ENCODE results near the gene POU6F1. TPM values are rescaled to one million over a fixed set of nuclear protein-coding genes. Genes with fewer than 3 reads are reported as not detected.
A peak's percentile ranks its signal among the peaks of the same experiment; 100 is the strongest.

The POU6F1 gene
- total and polyA plus RNA-seq, 9 of the 15 experiments (the other 6 are each of a cell fraction or from before 2014, with no cell fraction given) = 0.14 to 3.3 (median 1.1) TPM

GRCh38 chr12:51209259-51209658, 8.6 kb downstream of the POU6F1 start:
- 46% methylated on average over 2 of the region's 2 CpGs for WGBS (ENCODE audit: insufficient coverage, low coverage, missing lambda C conversion rate)
- Histone ChIP-seq H3K27ac (ENCODE audit: extremely low read depth, low read depth, low read length) (no peak overlapping the region), H3K9me1 (ENCODE audit: control insufficient read depth, insufficient read depth, low read length) (no peaks in the 10 kb centered on the region), H3K9ac (ENCODE audit: insufficient read depth in 1 of 2, low read depth in 2 of 2, low read length in 2 of 2) (no peak overlapping the region), H4K20me1 (replicated peaks; ENCODE audit: control insufficient read depth, insufficient read depth, low read length) (no peaks in the 10 kb centered on the region), H3K27me3 (ENCODE audit: control insufficient read depth in 2 of 2, insufficient read depth in 2 of 2, low read length in 2 of 2) (no peaks in the 10 kb centered on the region), H3K4me3 (no peak overlapping the region), H3K4me1 (replicated peaks in 1 of 2; ENCODE audit: control insufficient read depth in 2 of 2, insufficient read depth in 2 of 2, low read length in 2 of 2) (no peaks in the 10 kb centered on the region; a peak in 1 of 5 replicates), H3K79me2 (ENCODE audit: control insufficient read depth, insufficient read depth, low read length) (no peaks in the 10 kb centered on the region), H3K9me3 (replicated peaks; ENCODE audit: control insufficient read depth, insufficient read depth, low read depth, low read length) (no peaks in the 10 kb centered on the region), H3K4me2 (ENCODE audit: insufficient read depth, low read length) (no peak overlapping the region), H2AFZ (ENCODE audit: low read depth, low read length) (no peak overlapping the region), H3K36me3 (ENCODE audit: control insufficient read depth, insufficient read depth, low read length) (no peaks in the 10 kb centered on the region)
- in situ Hi-C loops (cut with MboI) = no loop called here
- intact Hi-C loops (cut with micrococcal nuclease) = no loop called here
- ChIA-PET POLR2A (no interaction called here), CTCF (ENCODE audit: low intra/inter-chr PET ratio) (no interaction called here)
- no peak for ATAC-seq
- no TSS peak for BruUV-seq (replicated peaks)
- TF ChIP-seq ZNF146 (CRISPR knock-in tag; IDR thresholded peaks at IDR 0.05; ENCODE audit: unreplicated experiment) (peak; percentile 70), ZNF134 (CRISPR knock-in tag; conservative IDR thresholded peaks at IDR 0.05) (no peak), NFIC (IDR thresholded peaks at IDR 0.05) (peak; percentile 77), USF2 (CRISPR knock-in tag; IDR thresholded peaks at IDR 0.05) (no peak), SPI1 (IDR thresholded peaks at IDR 0.05; ENCODE audit: borderline replicate concordance, low read depth, low read length) (no peak), ELK1 (CRISPR knock-in tag; IDR thresholded peaks at IDR 0.05) (no peak)
- no peak for DNase-seq (ENCODE audit: extremely low read depth in 1 of 4, low spot score in 3 of 4)
- FAIRE-seq = no peak

All from K562 (cell line).